Sigmoid colon (tissue), 7 donors: ENCODE data around the gene HNF1B. TPM values are rescaled to one million over a fixed set of nuclear protein-coding genes. Genes with fewer than 3 reads are reported as not detected.

Experiments used
- DNase-seq: peaks from one replicate; pipeline ENCODE4 v3.0.0-alpha.2; 2019
- H3K27ac ChIP-seq, 4 donors: fragments of 200-600 bp; sonication (generic); one replicate each; pipeline ENCODE4 v1.5.1; 2016 to 2019; ENCODE audit warnings: mild to moderate bottlenecking in 1 of 4
- H3K27me3 ChIP-seq, 3 donors: fragments of 200-600 bp; sonication (generic); one replicate each; pipeline ENCODE4 v1.5.1; 2019; ENCODE audit warnings: mild to moderate bottlenecking in 1 of 3
- H3K36me3 ChIP-seq, 4 donors: fragments of 200-600 bp; sonication (generic); one replicate each; pipeline ENCODE4 v1.5.1; 2016 to 2019
- H3K4me1 ChIP-seq, 4 donors: fragments of 200-600 bp; sonication (generic); one replicate each; pipeline ENCODE4 v1.5.1; 2017 to 2019
- H3K4me3 ChIP-seq, 4 donors: fragments of 200-600 bp; sonication (generic); one replicate each; pipeline ENCODE4 v1.5.1; 2017 to 2019; ENCODE audit warnings: mild to moderate bottlenecking in 2 of 4, moderate library complexity in 1 of 4
- H3K9me3 ChIP-seq, 4 donors: fragments of 200-600 bp in 3 of 4; sonication (generic) in 3 of 4; one replicate each; pipeline versions ENCODE4 v1.5.1 to v1.6.1; 2013 to 2019
- EP300 ChIP-seq, 4 donors: sonication (generic); formaldehyde crosslinking; IDR thresholded peaks; one replicate each; pipeline ENCODE4 v1.6.1; 2017; ENCODE audit warnings: antibody characterized with exemption in 4 of 4
- POLR2A ChIP-seq, 2 donors: fragments of 450-650 bp; IDR thresholded peaks; one replicate each; pipeline ENCODE4 v1.6.1; 2016; ENCODE audit warnings: antibody characterized with exemption in 2 of 2, mild to moderate bottlenecking in 2 of 2, moderate library complexity in 2 of 2
- POLR2AphosphoS5 ChIP-seq, 4 donors: sonication (generic); formaldehyde crosslinking; IDR thresholded peaks; one replicate each; pipeline ENCODE4 v1.6.1; 2017; ENCODE audit warnings: antibody characterized with exemption in 4 of 4
- WGBS, 2 donors: extraction: QIAGEN DNeasy Blood & Tissue Kit; methylation state at CpG; one replicate each; pipeline ENCODE4 v1.1.7; 2013; 5-methylcytosine and 5-hydroxymethylcytosine counted together
- intact Hi-C: fragments of 100-400 bp; cut with DNase I; formaldehyde crosslinking; loops from one replicate; pipeline ENCODE4 v1.15.1; 2023
- polyA plus RNA-seq, 3 donors: library from polyadenylated mRNA; stranded (reverse); fragments of 200-250 nt; gene quantifications; one replicate each; pipeline ENCODE4 v1.2.3, GENCODE V29; 2013
- total RNA-seq, 4 donors: library from RNA; depleted of rRNA; stranded (reverse); fragments of >200 nt; gene quantifications; one replicate each; pipeline ENCODE4 v1.1.0, GENCODE V29; 2016
- TF ChIP-seq, protein P1 (sequence below), 4 experiments: fragments of 450-650 bp in 3 of 4; fragments of 200-600 bp in 1 of 4; IDR thresholded peaks; one replicate each; pipeline ENCODE4 v1.5.1; 2016 to 2019; ENCODE audit warnings: antibody characterized with exemption in 4 of 4, mild to moderate bottlenecking in 3 of 4, moderate library complexity in 2 of 4
- donor health status: healthy with polysubstance abuse.
- donor health status: Bipolar disorder and iron deficiency.
- donor health status: healthy.

The HNF1B gene
- total and polyA plus RNA-seq, 7 donors: 0.28 to 13.2 (median 10.7) TPM; not detected in 3

GRCh38 chr17:37710344-37710886 lies 34.4 kb downstream of the HNF1B start:
- no peaks in the 10 kb centered on the region for H3K36me3 ChIP-seq
- DNase-seq: no peak
- 24 to 63% methylated on average over 9 of the region's 9 CpGs for WGBS, 2 donors
- H3K4me1 ChIP-seq: no peaks in the 10 kb centered on the region
- no peak overlapping the region for H3K4me3 ChIP-seq
- intact Hi-C loops: no loop called here
- H3K9me3 ChIP-seq: no peaks in the 10 kb centered on the region
- H3K27ac ChIP-seq: no peak overlapping the region
- TF ChIP-seq, protein P1, sequence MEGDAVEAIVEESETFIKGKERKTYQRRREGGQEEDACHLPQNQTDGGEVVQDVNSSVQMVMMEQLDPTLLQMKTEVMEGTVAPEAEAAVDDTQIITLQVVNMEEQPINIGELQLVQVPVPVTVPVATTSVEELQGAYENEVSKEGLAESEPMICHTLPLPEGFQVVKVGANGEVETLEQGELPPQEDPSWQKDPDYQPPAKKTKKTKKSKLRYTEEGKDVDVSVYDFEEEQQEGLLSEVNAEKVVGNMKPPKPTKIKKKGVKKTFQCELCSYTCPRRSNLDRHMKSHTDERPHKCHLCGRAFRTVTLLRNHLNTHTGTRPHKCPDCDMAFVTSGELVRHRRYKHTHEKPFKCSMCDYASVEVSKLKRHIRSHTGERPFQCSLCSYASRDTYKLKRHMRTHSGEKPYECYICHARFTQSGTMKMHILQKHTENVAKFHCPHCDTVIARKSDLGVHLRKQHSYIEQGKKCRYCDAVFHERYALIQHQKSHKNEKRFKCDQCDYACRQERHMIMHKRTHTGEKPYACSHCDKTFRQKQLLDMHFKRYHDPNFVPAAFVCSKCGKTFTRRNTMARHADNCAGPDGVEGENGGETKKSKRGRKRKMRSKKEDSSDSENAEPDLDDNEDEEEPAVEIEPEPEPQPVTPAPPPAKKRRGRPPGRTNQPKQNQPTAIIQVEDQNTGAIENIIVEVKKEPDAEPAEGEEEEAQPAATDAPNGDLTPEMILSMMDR (IDR thresholded peaks at IDR 0.05): no peak
- TF ChIP-seq POLR2A (IDR thresholded peaks at IDR 0.05) (no peak), EP300 (IDR thresholded peaks at IDR 0.05) (no peak), POLR2AphosphoS5 (IDR thresholded peaks at IDR 0.05) (no peak)
- H3K27me3 ChIP-seq: peaks cover 0 to 19% (median 4%) of the 10 kb centered on the region in 3 donors

DNA sequence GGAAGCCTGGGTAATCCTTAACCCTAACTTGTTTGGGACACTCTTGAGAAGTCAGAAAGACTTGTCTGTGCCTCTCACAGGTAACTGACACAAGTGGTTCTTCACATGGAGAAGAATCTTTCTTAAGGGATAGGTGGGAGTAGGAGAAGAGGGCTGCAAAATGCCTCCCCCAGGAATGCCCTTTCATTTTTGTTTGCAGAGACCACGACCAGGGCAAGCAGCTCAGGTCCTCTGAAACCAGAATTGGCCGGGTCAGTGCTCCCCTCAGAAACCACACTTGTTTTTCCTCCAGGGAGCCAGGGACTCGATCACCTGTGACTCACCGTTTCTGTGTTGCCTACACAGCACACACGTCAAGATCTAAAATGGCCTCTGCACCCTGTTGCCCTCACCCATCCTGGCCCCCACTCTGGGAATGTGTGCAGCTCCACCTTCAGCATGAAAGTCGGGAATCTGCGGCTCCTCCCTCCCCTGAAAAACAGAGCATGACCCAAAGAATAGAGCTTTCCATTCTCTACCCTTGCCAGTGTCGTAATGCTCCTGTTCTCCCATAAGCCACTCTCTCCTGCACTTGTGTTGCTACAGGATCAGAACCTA lies 36.1 kb downstream of the HNF1B start:
- TF ChIP-seq EP300 (IDR thresholded peaks at IDR 0.05): no peak
- TF ChIP-seq POLR2AphosphoS5 (IDR thresholded peaks at IDR 0.05): no peak
- TF ChIP-seq, protein P1 (IDR thresholded peaks at IDR 0.05): no peak
- no peak for TF ChIP-seq POLR2A (IDR thresholded peaks at IDR 0.05)
- Histone ChIP-seq H3K9me3 (no peaks in the 10 kb centered on the region), H3K4me1 (no peaks in the 10 kb centered on the region), H3K27me3 (peaks cover 0 to 19% (median 3%) of the 10 kb centered on the region in 3 donors), H3K27ac (no peak overlapping the region), H3K36me3 (no peaks in the 10 kb centered on the region), H3K4me3 (no peak overlapping the region)
- DNase-seq: no peak
- intact Hi-C loops: no loop called here
- WGBS, 2 donors: 14 to 49% methylated on average over 8 of the region's 8 CpGs

DNA sequence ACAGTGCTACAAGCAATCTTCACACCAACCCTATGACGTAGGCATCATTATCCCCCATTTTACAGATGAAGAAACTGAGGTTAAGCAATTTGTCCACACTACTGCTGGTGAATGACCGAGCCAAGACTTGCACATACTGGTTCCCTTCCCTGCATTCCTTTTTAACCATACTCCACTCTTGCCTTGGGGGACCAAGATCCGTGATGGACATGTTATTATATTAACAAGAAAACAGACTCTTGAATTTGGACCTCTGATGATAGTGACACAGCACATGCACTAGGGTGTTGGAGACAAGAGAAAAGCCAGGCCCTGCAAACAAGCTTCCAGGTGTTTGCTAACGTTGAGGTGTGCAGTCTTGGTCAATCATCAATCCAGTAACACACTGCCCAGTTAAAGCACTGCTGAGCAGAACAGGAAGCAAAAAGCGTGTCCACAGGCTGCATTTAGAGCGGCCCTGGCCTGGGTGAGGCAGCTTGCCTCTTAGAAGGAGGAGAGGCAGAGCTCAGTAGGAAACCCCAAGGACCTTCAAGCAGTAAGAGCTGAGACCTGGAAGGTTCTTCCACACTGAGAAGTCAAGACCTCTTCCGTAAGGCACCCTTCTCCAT lies 36.7 kb downstream of the HNF1B start:
- Histone ChIP-seq H3K9me3 (no peaks in the 10 kb centered on the region), H3K36me3 (no peaks in the 10 kb centered on the region), H3K4me3 (no peak overlapping the region), H3K27ac (no peak overlapping the region), H3K4me1 (no peaks in the 10 kb centered on the region), H3K27me3 (peaks cover 0 to 19% (median 0%) of the 10 kb centered on the region in 3 donors)
- intact Hi-C loops: no loop called here
- DNase-seq: no peak
- WGBS, 2 donors: 28 to 71% methylated on average over 7 of the region's 7 CpGs
- TF ChIP-seq EP300 (IDR thresholded peaks at IDR 0.05): no peak
- TF ChIP-seq POLR2A (IDR thresholded peaks at IDR 0.05): no peak
- TF ChIP-seq, protein P1 (IDR thresholded peaks at IDR 0.05): no peak
- TF ChIP-seq POLR2AphosphoS5 (IDR thresholded peaks at IDR 0.05): no peak

- H3K36me3 ChIP-seq: no peaks in the 10 kb centered on the region
- intact Hi-C loops: no loop called here
- no peaks in the 10 kb centered on the region for H3K9me3 ChIP-seq
- no peak overlapping the region for H3K27ac ChIP-seq
- 75 to 83% methylated on average over 2 of the region's 2 CpGs for WGBS, 2 donors
- DNase-seq: no peak
- no peak for TF ChIP-seq POLR2AphosphoS5 (IDR thresholded peaks at IDR 0.05)
- TF ChIP-seq, protein P1 (IDR thresholded peaks at IDR 0.05): no peak
- TF ChIP-seq EP300 (IDR thresholded peaks at IDR 0.05): no peak
- no peak for TF ChIP-seq POLR2A (IDR thresholded peaks at IDR 0.05)
- no peaks in the 10 kb centered on the region for H3K4me1 ChIP-seq
- H3K27me3 ChIP-seq: peaks cover 0 to 10% (median 0%) of the 10 kb centered on the region in 3 donors
- no peak overlapping the region for H3K4me3 ChIP-seq
These were observed 38.4 kb downstream of the HNF1B start for GRCh38 chr17:37706446-37706845.
